Liver (tissue), 3 donors: ENCODE data around the gene PSD.

Source experiments
- ATF3 ChIP-seq: IDR thresholded peaks from 2 replicates; pipeline ENCODE4 v1.6.1; 2016; ENCODE audit warnings: antibody characterized with exemption
- CTCF ChIP-seq: fragments of 150-350 bp; IDR thresholded peaks from 2 replicates; pipeline ENCODE4 v1.5.1; 2017; ENCODE audit warnings: improper control_type of control experiment, low read depth, low read length; ENCODE audit not compliant: missing input control
- EGR1 ChIP-seq, 2 donors: IDR thresholded peaks; 2 replicates each; pipeline ENCODE4 v1.6.1; 2016 to 2018; ENCODE audit warnings: antibody characterized with exemption in 2 of 2, low read depth in 2 of 2
- RAD21 ChIP-seq, 2 donors: IDR thresholded peaks; 2 replicates each; pipeline ENCODE4 v1.6.1; 2016; ENCODE audit warnings: antibody characterized with exemption in 2 of 2, mild to moderate bottlenecking in 2 of 2
- SP1 ChIP-seq: IDR thresholded peaks from 2 replicates; pipeline ENCODE4 v1.6.1; 2018; ENCODE audit warnings: antibody characterized with exemption, mild to moderate bottlenecking
- ZBTB33 ChIP-seq: IDR thresholded peaks from 2 replicates; pipeline ENCODE4 v1.6.1; 2016; ENCODE audit warnings: antibody characterized with exemption
- donor health status: healthy.
- donor health status: healthy.

- no peak for TF ChIP-seq CTCF
- TF ChIP-seq ATF3, result no peak
- TF ChIP-seq ZBTB33, result no peak
- peak in 1 of 2 donors; percentile 53 for TF ChIP-seq EGR1 (IDR thresholded peaks at IDR 0.05; ENCODE audit: low read depth in 2 of 2)
- peak; percentile 38 to 39 for TF ChIP-seq RAD21 (IDR thresholded peaks at IDR 0.05)
- peak; percentile 74 for TF ChIP-seq SP1
These were observed 2.3 kb upstream of the PSD start, which contains the start of gene FBXL15 for GRCh38 chr10:102420714-102421506.
